Measurements from ENCODE around the gene SYCP1.
"Not testable (repeated sequence)": the region's sequence is repeated elsewhere in the genome, so short reads cannot be mapped to it uniquely, and the experiment has no call there.

The SYCP1 gene, protein sequence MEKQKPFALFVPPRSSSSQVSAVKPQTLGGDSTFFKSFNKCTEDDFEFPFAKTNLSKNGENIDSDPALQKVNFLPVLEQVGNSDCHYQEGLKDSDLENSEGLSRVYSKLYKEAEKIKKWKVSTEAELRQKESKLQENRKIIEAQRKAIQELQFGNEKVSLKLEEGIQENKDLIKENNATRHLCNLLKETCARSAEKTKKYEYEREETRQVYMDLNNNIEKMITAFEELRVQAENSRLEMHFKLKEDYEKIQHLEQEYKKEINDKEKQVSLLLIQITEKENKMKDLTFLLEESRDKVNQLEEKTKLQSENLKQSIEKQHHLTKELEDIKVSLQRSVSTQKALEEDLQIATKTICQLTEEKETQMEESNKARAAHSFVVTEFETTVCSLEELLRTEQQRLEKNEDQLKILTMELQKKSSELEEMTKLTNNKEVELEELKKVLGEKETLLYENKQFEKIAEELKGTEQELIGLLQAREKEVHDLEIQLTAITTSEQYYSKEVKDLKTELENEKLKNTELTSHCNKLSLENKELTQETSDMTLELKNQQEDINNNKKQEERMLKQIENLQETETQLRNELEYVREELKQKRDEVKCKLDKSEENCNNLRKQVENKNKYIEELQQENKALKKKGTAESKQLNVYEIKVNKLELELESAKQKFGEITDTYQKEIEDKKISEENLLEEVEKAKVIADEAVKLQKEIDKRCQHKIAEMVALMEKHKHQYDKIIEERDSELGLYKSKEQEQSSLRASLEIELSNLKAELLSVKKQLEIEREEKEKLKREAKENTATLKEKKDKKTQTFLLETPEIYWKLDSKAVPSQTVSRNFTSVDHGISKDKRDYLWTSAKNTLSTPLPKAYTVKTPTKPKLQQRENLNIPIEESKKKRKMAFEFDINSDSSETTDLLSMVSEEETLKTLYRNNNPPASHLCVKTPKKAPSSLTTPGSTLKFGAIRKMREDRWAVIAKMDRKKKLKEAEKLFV

DNA sequence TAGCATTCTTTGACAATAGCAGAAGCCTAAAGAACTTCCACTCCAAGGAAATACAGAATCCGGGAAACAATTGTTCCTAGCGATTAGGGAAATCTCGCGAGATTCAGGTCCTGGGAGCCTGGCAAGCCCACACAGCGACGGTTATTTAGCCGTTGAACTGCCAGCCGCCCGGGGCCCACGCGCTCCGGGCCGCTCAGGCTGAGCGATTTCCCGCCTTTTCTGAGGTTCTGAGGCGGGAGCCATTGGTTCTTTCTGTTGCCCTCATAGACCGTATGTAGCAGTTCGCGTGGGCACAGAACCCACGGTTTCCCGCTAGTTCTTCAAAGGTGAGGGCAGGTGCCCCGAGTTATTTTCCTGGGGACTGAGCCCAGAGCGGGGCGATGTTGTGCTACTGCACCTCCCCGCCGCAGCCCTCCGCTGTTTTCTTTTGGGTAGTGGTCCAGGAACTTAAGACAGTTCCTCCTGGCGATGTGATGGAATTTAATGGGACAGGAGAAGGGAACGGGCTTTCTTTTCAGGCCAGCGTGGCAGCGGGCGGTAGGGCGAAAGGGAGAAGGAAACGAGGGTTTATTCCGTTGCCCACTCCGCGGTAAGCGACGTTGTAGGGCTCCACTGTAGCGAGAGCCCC lies at the start of gene SYCP1:
TSS of gene SYCP1 (plus strand) at position 171 of the 628 bp plus-strand sequence. CDS start 602 bp downstream, outside the sequence.
- no peak for DNase-seq

DNA sequence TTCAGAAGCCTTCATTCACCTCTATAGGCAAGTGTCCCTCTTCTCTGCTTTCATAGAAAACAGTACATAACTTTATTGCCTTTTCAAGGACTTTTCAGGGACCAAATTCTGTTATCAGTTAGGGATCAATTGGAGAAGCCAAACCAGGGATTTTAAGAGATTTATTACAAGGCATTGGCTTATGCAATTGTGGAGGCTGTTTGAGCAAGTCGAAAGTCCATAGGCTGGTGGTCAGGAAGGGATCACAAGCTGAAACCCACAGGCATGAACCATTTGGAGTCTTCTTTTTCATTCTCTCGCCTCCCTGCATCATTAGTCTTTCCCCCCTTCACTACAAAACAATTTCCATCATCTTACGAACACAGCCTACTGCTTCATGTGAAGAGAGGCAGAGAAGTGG lies 34.8 kb upstream of the SYCP1 start:
- DNase-seq, result no peak

DNA sequence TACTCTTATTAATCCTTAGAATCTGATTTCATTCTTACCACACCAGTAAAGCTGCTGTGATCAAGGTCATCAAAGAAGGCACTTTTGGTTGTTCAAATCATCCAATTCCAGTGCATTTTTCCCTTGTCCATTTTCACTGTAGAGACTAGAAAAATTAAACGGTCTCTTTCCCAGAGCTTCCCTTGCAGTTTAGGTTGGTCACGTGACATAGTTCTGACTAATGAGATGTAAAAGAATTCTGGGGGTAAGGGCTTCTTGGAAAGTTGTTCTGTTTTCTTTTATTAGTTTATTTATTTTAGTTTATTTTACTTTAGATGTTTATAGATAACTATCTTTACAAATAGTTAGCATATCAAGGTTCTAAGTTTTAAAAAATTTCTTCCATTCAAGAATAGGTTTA lies 34.3 kb upstream of the SYCP1 start:
- no peak for DNase-seq

DNA sequence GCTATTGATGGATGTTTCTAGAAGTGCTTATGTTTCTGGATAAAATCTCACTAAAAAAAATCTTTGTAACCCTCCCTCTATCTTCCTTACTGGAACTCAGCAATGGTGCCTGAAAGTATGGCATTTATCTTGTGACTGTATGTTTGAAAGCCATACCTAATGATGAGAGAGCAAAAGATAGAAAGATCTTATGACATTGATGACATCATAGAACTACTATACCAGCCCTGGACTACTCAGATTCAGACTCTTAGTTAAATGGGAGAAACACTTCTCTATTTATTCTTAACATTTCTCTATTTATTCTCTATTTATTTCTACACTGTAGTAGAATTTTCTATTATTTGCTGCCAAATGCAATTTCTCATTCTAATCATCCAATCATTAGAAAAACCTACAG lies 32.7 kb upstream of the SYCP1 start:
- DNase-seq, result no peak

DNA sequence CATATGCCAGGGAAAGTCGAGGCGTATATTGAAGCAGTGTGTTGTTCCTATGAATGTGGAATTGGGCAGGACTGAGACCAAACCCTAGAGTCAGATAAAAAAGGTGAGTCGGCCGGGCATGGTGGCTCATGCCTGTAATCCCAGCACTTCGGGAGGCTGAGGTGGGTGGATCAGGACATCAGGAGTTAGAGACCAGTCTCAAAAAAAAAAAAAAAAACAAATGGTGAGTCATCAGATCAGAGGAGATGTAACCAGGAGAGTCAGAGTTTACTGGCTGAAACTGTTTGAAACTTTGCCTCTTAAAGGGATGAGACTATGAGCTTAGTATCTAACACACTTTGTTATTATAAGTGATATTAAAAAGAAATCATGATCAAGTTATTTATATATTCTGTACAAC lies 26.4 kb upstream of the SYCP1 start:
- DNase-seq, result no peak

DNA sequence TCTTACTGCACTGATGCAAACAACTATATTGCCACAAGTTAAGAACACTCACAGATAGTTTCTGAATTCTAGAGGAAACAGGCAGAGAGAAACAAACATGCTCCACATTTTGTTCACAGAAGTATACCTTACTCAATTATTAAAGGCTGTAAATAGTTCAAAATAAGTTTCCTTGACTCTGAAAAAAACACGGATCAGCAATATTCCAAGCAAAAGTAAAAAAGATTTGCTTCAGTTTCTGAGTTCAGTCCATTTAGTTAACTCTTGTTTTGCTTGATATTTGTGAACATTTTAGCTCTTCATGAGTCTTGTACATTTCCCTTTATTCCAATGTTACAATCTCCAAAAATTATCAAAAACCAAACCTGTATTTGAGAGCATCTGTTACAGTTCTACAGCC lies 24.6 kb upstream of the SYCP1 start:
- DNase-seq, result not testable (repeated sequence)

DNA sequence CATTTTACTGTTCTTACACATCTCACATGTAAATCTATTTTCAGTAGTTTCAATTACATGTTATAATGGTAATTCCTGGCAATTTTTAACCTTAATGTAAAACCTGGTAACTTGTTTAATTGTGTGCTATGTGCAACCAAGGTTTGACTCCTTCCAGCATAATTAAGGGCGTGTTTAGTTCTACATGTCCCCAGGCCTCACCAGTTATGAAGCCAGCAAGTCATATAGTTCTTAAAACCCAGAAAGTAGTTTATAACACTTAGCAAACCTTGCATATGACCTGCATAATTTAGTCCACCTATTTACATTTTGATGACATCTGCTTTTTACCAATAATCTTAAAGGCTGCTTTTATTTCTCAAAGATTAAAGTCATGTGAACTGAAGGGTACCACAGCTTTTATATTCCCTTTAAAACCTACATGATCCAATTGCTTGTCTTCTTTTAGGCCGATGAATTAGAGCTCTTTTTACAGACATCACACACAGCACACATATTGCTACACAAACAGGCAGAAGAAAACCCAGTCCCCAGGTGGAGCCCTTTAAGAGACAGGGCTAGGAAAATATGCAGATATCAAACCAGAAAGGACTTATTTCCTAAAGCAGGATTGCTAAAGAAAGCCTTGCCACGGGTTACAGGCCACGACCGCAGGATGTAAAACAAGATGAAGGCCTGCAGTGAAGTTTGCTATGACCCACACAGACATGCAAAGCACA lies 23.2 kb upstream of the SYCP1 start:
- DNase-seq, result no peak

DNA sequence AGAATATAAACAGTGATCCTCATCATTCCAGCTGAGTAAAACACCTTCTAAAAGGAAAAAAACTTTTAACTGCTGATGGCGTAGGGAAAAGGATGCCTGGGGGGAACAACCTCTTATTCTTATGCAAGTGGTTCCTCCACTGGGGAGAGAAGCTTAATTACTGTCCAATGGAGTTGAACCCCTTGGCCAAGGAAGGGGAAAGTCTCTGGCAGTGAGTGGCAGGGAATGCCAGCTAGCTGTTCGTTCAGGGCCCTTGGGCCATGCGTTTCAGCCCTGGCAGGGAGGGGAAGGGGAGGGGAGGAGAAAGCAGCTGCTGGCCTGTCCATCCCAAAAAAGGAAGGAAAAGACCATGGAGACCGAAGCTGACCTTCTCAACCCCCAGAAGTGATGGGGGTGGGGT lies 22.6 kb upstream of the SYCP1 start:
- no peak for DNase-seq

DNA sequence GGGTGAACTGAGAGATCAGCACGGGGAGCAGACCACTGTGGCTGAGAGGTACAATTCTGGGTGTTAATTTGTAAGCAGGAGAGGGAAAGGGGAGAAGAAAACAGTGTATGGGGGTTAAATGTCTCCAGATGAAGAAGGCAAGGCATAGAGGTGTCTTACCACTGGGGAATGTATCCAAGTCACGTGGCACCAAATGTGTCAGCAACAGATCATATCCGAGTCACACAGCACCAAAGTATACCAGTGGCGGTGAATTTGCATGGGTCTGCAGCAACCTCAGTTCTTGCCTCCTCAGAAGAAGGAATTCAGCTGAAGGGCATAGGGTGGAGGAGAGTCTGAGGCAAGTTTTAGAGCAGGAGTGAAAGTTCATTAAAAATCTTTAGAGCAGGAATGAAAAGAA lies 21.2 kb upstream of the SYCP1 start:
- DNase-seq, result no peak

DNA sequence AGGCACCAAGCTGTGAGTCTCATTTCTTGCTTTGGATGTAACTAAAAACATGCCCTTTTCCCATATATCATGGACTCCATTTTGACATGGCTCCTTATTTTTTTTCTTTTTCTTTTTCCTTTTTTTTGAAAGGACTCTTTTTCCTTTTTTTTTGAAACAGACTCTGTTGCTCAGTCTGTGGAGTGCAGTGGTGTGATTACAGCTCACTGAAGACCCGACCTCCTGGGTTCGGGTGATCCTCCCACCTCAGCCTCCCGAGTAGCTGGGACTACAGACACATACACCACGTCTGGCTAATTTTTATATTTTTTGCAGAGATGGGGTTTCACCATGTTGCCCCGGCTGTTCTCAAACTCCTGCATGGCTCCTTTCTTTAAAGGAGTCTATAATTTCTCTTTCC lies 10.4 kb upstream of the SYCP1 start:
- no peak for DNase-seq

DNA sequence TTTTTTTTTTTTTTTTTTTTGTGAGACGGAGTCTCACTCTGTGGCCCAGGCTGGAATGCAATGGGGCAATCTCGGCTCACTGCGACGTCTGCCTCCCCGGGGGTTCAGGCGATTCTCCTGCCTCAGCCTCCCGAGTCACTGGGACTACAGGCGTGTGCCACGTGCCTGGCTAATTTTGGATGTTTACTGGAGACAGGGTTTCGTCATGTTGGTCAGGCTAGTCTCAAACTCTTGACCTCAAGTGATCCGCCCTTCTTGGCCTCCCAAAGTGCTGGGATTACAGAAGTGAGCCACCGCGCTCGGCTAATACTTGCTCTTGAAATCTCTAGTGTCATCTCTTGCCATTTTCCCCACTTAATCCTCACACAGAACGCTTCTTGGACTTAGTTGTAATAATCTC lies 1.1 kb upstream of the SYCP1 start:
- no peak for DNase-seq

DNA sequence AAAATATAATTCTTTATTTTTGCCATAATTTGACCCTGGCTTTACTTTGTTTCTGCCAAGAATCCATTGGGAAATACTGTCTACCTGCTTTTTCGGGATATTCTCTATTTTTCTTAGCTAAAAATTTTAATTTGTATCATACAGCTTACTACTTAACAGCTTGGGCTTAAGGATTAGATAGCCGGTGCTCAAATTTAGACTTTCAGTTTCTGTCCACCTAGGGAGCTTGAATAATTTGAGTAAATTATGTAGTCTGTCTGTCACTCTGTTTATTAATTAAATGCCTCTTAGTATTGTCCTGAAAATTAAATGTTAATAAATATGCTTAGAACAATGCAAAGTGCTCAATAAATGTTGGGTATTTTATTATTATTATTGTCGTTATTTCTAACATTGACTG lies 6.7 kb downstream of the SYCP1 start:
- no peak for DNase-seq

DNA sequence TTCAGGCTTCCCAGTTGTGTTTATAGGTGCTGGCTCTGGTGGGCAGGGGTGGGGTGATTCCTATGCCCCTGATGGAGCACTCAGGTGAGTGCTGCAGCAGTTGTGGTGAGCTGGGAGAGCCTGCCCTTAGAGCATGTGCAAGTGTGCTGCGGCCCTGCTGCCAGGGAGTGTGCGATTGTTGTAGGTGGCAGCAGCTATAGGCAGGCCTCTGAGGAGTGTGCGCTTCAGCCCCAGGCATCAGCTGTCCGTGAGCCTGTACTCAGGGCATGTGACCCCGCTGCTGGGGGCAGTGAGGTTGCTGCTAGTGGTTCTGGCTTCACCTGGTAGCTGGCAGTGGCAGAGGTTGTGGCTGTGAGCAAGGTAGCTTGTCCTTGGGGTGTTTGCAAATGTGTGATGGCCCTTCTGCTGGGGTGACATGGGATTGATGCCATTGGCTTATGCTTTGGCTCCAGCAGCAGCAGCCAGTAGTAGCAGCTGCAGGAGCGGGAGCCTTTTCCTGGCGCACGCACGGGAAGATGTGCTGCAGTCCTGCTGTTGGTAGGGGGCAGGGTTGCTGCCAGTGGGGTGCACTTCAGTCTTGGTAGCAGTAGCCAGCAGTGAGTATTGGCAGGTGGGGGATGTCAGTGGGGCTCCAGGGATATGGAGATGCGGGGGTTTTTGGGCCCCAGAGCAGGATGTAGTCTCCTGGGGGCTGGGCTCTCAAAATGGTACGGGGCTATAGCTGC lies 37.7 kb downstream of the SYCP1 start:
- no peak for DNase-seq

DNA sequence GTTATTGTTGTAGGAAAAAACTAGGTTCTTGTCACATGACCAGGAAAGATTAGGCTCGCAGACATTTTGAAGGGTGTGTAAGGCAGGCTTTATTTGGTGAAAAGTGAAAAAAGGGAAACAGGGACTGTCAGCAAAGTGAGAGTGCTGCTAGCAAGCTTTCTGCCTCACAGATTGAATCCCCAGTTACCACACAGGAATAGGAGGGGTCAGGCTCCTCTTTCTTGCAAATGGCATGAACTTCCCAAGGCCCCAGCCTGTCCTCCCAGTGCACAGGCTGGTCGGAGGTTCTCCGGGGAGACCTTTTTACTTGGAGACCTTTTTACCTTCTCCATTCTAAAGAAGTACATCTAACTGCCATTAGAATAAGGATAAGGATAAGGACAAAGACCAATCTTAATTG lies 42.1 kb downstream of the SYCP1 start:
- DNase-seq, result no peak

DNA sequence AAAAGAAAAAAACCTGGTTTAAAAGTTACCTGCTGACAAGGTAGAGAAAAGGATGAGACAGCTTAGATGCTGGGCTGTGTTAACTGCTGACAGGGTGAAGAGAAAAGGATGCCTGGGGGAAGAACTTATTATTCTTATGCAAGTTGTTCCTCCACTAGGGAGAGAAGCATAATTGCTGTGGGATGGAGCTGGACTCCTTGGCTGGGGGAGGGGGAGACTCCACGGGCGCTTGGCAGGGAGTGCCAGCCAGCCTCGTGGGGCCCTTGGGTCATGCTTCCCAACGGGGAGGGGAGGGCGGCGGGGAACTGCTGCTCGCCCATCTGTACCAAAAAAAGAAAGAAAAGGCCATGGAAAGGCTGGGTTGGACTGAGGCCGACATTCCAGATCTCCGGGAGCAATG lies 47.2 kb downstream of the SYCP1 start:
- DNase-seq, result no peak

DNA sequence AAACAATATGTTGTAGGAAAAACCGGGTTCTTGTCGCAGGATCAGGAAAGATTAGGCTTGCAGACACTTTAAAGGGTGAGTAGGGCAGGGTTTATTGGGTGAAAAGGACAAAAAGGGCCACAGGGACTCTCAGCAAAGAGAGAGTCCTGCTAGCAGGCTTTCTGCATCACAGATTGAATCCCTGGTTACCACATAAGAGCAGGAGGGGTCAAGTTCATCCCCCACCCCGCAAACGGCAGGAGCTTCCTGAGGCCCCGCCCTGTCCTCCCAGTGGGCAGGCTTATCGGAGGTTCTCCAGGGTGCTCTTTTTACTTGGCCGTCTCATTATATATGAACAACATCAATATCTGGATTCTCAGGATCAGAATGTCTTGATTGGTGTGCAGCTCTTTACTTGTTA lies 47.7 kb downstream of the SYCP1 start:
- no peak for DNase-seq

DNA sequence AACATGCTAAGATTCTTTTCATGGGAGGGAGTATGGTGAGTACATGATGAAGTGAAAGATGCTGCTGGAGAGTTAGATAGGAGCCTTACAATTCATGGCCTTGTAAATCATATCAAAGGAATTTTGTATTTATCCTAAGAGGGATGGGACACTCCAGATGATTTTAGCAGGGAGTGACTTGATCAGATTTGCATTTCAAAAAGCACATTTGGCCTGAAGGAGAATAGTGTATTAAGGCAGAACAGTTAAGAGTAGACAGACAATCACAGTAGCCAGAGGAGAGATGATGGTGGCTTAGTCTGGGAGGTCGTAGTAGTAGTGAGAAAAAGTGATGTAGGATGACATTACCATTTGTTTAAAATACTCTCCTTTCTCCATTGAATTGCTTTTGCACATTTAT lies 48.8 kb downstream of the SYCP1 start:
- no peak for DNase-seq

DNA sequence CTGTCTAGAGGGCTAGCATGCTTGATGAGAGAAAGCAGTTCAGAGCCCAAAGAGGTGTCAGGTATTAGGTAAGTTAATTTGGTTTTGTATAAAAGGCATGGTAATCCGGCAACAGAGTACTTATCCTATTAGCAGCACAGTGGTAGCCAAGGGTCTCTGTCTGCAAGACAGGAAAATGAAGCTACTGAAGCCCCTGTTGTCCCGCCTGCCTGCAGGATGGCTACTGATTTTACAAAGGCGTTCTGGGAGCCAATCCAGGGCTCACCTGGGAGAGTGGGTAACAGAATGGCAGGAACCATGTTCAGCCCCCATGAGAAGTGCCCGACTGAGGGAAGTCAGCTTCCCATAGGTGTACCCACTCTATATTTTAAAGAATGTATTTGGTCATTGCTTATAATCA lies 61.1 kb downstream of the SYCP1 start:
- DNase-seq, result not testable (repeated sequence)

DNA sequence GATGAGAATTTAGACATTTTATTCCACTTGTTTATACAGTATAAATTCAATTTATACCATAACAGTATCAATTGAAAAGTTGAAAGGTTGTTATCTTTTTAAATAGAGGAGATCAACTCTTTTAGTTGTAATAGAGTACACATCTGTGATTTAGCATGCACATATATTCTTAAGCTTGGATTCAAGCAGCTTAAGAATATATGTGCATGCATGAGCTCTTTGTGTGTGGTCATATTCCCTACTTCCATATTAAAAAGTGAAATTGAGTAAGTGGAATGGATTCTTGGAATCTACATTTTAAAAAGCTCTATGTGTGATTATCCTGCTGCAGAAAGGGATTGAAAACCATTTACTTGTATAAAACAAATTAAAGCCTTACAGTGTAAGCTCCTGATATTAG lies 71.9 kb downstream of the SYCP1 start:
- DNase-seq, result no peak

DNA sequence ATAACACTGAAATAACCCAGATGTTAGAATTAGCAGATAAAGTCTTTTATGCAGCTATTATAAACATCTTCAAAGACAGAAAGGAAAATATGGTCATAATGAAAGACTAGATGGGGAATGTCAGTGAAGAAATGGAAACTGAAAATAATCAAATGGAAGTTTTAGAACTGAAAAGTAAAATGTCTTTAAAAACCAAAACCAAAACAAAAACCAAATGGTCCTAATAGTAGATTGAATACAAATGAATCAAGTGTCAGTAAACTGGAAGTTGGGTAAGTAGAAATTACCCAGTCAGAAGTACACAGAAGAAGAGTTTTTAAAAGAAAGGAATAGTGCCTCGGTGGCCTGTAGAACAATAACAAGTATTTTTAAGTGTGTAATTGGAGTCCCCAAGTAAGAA lies 72.7 kb downstream of the SYCP1 start:
- no peak for DNase-seq

DNA sequence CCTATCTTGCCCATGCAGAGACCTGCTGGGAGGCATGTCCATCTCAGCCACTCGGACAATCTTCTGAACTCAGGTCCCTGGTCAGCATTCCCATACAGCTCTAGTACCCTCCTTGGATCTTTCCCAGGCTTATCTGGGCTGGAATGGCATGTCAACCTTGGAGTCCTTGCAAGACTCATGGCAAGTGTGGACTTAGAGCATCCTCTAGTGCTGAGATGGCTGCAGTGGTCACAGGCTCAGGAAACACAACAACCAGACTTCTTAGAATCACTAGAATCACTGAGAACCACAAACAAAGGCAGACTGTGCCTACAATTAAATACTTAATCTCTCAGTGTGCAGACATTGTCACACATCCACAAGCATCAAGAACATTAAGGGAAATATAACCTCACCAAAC lies 101.9 kb downstream of the SYCP1 start:
- no peak for DNase-seq

DNA sequence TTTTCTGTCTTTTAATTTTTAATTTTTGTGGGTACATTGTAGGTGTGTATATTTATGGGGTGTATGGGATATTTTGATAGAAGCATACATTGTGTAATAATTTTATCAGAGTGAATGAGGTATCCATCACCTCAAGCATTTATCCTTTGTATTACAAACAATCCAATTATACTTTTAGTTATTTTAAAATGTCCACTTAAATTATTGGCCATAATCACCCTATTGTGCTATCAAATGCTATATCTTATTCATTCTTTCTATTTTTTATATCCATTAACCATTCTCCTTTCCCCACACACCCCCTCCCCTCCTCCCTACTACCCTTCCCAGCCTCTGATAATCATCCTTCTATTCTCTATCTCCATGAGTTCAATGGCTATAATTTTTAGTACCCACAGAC lies 104.8 kb downstream of the SYCP1 start:
- no peak for DNase-seq
